ENCODE measurements around the gene CCL2.

Gene CCL2

GRCh38 chr17:34236281-34236892 lies 18.7 kb upstream of the CCL2 start:
- no peak for DNase-seq (ENCODE audit: low read depth)
- no peak for TF ChIP-seq CTCF (conservative IDR thresholded peaks at IDR 0.05; ENCODE audit: low read depth, low read length)
- no peak overlapping the region for H3K4me3 ChIP-seq (ENCODE audit: low read depth, low read length)

GRCh38 chr17:34237458-34237857 lies 17.6 kb upstream of the CCL2 start:
- no peak for TF ChIP-seq CTCF (conservative IDR thresholded peaks at IDR 0.05; ENCODE audit: low read depth, low read length)
- DNase-seq (ENCODE audit: low read depth), result no peak
- no peak overlapping the region for H3K4me3 ChIP-seq (ENCODE audit: low read depth, low read length)

GRCh38 chr17:34241062-34241461 lies 14.0 kb upstream of the CCL2 start:
- TF ChIP-seq CTCF (conservative IDR thresholded peaks at IDR 0.05; ENCODE audit: low read depth, low read length), result no peak
- peak; percentile 38 for DNase-seq (ENCODE audit: low read depth)
- H3K4me3 ChIP-seq (ENCODE audit: low read depth, low read length), result no peak overlapping the region

- DNase-seq (ENCODE audit: low read depth), result no peak
- no peak overlapping the region for H3K4me3 ChIP-seq (ENCODE audit: low read depth, low read length)
- TF ChIP-seq CTCF (conservative IDR thresholded peaks at IDR 0.05; ENCODE audit: low read depth, low read length), result no peak
These were observed 12.3 kb upstream of the CCL2 start for GRCh38 chr17:34242587-34243363.

- no peak for DNase-seq (ENCODE audit: low read depth)
- no peak overlapping the region for H3K4me3 ChIP-seq (ENCODE audit: low read depth, low read length)
- TF ChIP-seq CTCF (conservative IDR thresholded peaks at IDR 0.05; ENCODE audit: low read depth, low read length), result no peak
These were observed 11.4 kb upstream of the CCL2 start for GRCh38 chr17:34243364-34244320.

- DNase-seq (ENCODE audit: low read depth), result no peak
- no peak for TF ChIP-seq CTCF (conservative IDR thresholded peaks at IDR 0.05; ENCODE audit: low read depth, low read length)
These were observed 9.7 kb upstream of the CCL2 start for GRCh38 chr17:34245351-34245905.

More at GRCh38 chr17:34245351-34245905, 9.7 kb upstream of the CCL2 start:
- no peak overlapping the region for H3K4me3 ChIP-seq (ENCODE audit: low read depth, low read length)
